Activated CD4-positive, alpha-beta T cell treated with anti-CD3 and anti-CD28 coated beads for 36 hours (primary cell): ENCODE data around the gene CDRT4. TPM values are rescaled to one million over a fixed set of nuclear protein-coding genes. Genes with fewer than 3 reads are reported as not detected.

Experiments
- ATAC-seq: fragments of 200-7000 bp; cut with Tn5 transposase; one replicate; pipeline ENCODE4 v1.10.0; 2021; ENCODE audit warnings: mild to moderate bottlenecking, moderate library complexity
- CTCF ChIA-PET: fragments of 350-600 bp; sonication (Branson Sonifier 250); formaldehyde crosslinking; loops from one replicate; lab custom pipeline; 2021; ENCODE audit warnings: antibody characterized with exemption; lab: Charles Lee
- POLR2A ChIA-PET: fragments of 350-600 bp; sonication (Branson Sonifier 250); formaldehyde crosslinking; loops from one replicate; lab custom pipeline; 2021; ENCODE audit warnings: antibody characterized with exemption, inconsistent platforms; lab: Charles Lee
- DNase-seq: peaks from one replicate; pipeline ENCODE4 v3.0.0-alpha.2; 2020
- H3K27ac Mint-ChIP-seq: one replicate; pipeline ENCODE4 v1.8.0; 2021; ENCODE audit warnings: mixed read lengths
- H3K27me3 Mint-ChIP-seq: one replicate; pipeline ENCODE4 v1.8.0; 2021; ENCODE audit warnings: mixed read lengths
- H3K36me3 Mint-ChIP-seq: one replicate; pipeline ENCODE4 v1.8.0; 2021; ENCODE audit warnings: low read depth, mixed read lengths
- H3K4me1 Mint-ChIP-seq: one replicate; pipeline ENCODE4 v1.8.0; 2021; ENCODE audit warnings: mixed read lengths
- H3K4me3 Mint-ChIP-seq: one replicate; pipeline ENCODE4 v1.8.0; 2021; ENCODE audit warnings: mild to moderate bottlenecking, moderate library complexity, mixed read lengths
- H3K9me3 Mint-ChIP-seq: one replicate; pipeline ENCODE4 v1.8.0; 2021; ENCODE audit warnings: low read depth, mixed read lengths
- intact Hi-C, 2 experiments: fragments of 100-400 bp; cut with DNase I in 1 of 2; cut with micrococcal nuclease in 1 of 2; formaldehyde crosslinking; loops; one replicate each; pipeline versions ENCODE4 v1.14.2 to v1.15.1; 2022 to 2024; cut with DNase I, micrococcal nuclease
- total RNA-seq, 2 experiments: library from RNA; stranded (reverse); gene quantifications; one replicate each; pipeline ENCODE4 v1.2.3, GENCODE V29; 2021

CDRT4 gene
- total RNA-seq, 2 experiments from 2014 or later: 1.9 to 3.6 TPM

GRCh38 chr17:15475631-15476354 is 8.4 kb upstream of the CDRT4 start:
- H3K9me3 Mint-ChIP-seq: no peaks in the 10 kb centered on the region
- H3K27me3 Mint-ChIP-seq: no peaks in the 10 kb centered on the region
- ChIA-PET POLR2A (no interaction called here), CTCF (interaction anchor here (0.6 to 2.3 kb wide), 3 partner anchors 26 to 1880 kb away, joined by 3 to 5 read pairs (median 4); no protein-coding TSS in a partner anchor)
- ATAC-seq (no peak), DNase-seq (no peak)
- intact Hi-C loops: no loop called here
- no peak overlapping the region for H3K27ac Mint-ChIP-seq
- no peaks in the 10 kb centered on the region for H3K4me1 Mint-ChIP-seq
- no peak overlapping the region for H3K4me3 Mint-ChIP-seq
- no peaks in the 10 kb centered on the region for H3K36me3 Mint-ChIP-seq

GRCh38 chr17:15472891-15473290 is 5.5 kb upstream of the CDRT4 start:
- intact Hi-C loops: no loop called here
- H3K4me3 Mint-ChIP-seq: no peak overlapping the region
- CTCF ChIA-PET: no interaction called here

GRCh38 chr17:15470536-15470935 is 3.1 kb upstream of the CDRT4 start:
- CTCF ChIA-PET: no interaction called here

More at GRCh38 chr17:15472891-15473290, 5.5 kb upstream of the CDRT4 start:
- Mint-ChIP-seq H3K27me3 (no peaks in the 10 kb centered on the region), H3K27ac (no peak overlapping the region), H3K36me3 (no peaks in the 10 kb centered on the region), H3K4me1 (no peaks in the 10 kb centered on the region), H3K9me3 (no peaks in the 10 kb centered on the region)
- POLR2A ChIA-PET: no interaction called here
- DNase-seq: no peak
- no peak for ATAC-seq

GRCh38 chr17:15469260-15469659 is 1.8 kb upstream of the CDRT4 start:
- Mint-ChIP-seq H3K4me3 (no peak overlapping the region), H3K36me3 (no peaks in the 10 kb centered on the region), H3K27me3 (no peaks in the 10 kb centered on the region), H3K27ac (no peak overlapping the region), H3K4me1 (no peaks in the 10 kb centered on the region), H3K9me3 (no peaks in the 10 kb centered on the region)
- ATAC-seq (no peak), DNase-seq (no peak)
- ChIA-PET CTCF (no interaction called here), POLR2A (no interaction called here)
- intact Hi-C loops: no loop called here

More at GRCh38 chr17:15470536-15470935, 3.1 kb upstream of the CDRT4 start:
- no peaks in the 10 kb centered on the region for H3K9me3 Mint-ChIP-seq
- no peaks in the 10 kb centered on the region for H3K36me3 Mint-ChIP-seq
- no peaks in the 10 kb centered on the region for H3K27me3 Mint-ChIP-seq
- no peaks in the 10 kb centered on the region for H3K4me1 Mint-ChIP-seq
- no peak overlapping the region for H3K4me3 Mint-ChIP-seq
- ATAC-seq (no peak), DNase-seq (no peak)
- H3K27ac Mint-ChIP-seq: no peak overlapping the region
- POLR2A ChIA-PET: no interaction called here
- intact Hi-C loops: no loop called here

- ChIA-PET CTCF (no interaction called here), POLR2A (no interaction called here)
- DNase-seq: no peak
- intact Hi-C loops: no loop called here
- no peak for ATAC-seq
- no peaks in the 10 kb centered on the region for H3K4me1 Mint-ChIP-seq
- H3K27me3 Mint-ChIP-seq: no peaks in the 10 kb centered on the region
- H3K27ac Mint-ChIP-seq: no peak overlapping the region
- H3K9me3 Mint-ChIP-seq: no peaks in the 10 kb centered on the region
- no peak overlapping the region for H3K4me3 Mint-ChIP-seq
- no peaks in the 10 kb centered on the region for H3K36me3 Mint-ChIP-seq
Measured at GRCh38 chr17:15468126-15468525, 705 bp upstream of the CDRT4 start.

GRCh38 chr17:15466131-15466530 is 1.3 kb downstream of the CDRT4 start:
- CTCF ChIA-PET: interaction anchor here (1.5 kb wide), 1 partner anchor 16 kb away, joined by 3 read pairs; no protein-coding TSS in a partner anchor
- no peaks in the 10 kb centered on the region for H3K4me1 Mint-ChIP-seq
- no peaks in the 10 kb centered on the region for H3K27me3 Mint-ChIP-seq
- H3K9me3 Mint-ChIP-seq: peaks cover 4% of the 10 kb centered on the region
- H3K36me3 Mint-ChIP-seq: peaks cover 5% of the 10 kb centered on the region
- intact Hi-C loops: no loop called here
- ATAC-seq (no peak), DNase-seq (no peak)
- no peak overlapping the region for H3K27ac Mint-ChIP-seq
- H3K4me3 Mint-ChIP-seq: no peak overlapping the region
- POLR2A ChIA-PET: interaction anchor here (0.6 kb wide), 1 partner anchor 12 kb away, joined by 3 read pairs; no protein-coding TSS in a partner anchor

- Mint-ChIP-seq H3K4me1 (no peaks in the 10 kb centered on the region), H3K4me3 (no peak overlapping the region), H3K27ac (no peak overlapping the region), H3K9me3 (peaks cover 4% of the 10 kb centered on the region), H3K36me3 (peaks cover 5% of the 10 kb centered on the region), H3K27me3 (no peaks in the 10 kb centered on the region)
- ChIA-PET POLR2A (no interaction called here), CTCF (no interaction called here)
- intact Hi-C loops: no loop called here
- DNase-seq (no peak), ATAC-seq (no peak)
Measured at GRCh38 chr17:15465045-15465701, 2.2 kb downstream of the CDRT4 start.

- intact Hi-C loops: no loop called here
- no peak for DNase-seq
- Mint-ChIP-seq H3K27me3 (no peaks in the 10 kb centered on the region), H3K36me3 (peaks cover 10% of the 10 kb centered on the region), H3K27ac (no peak overlapping the region), H3K9me3 (peaks cover 4% of the 10 kb centered on the region), H3K4me3 (no peak overlapping the region), H3K4me1 (no peaks in the 10 kb centered on the region)
- ATAC-seq: no peak
- POLR2A ChIA-PET: no interaction called here
- CTCF ChIA-PET: interaction anchor here (0.7 kb wide), 1 partner anchor 39 kb away, joined by 3 read pairs; no protein-coding TSS in a partner anchor
Measured at GRCh38 chr17:15464231-15464985, 3.0 kb downstream of the CDRT4 start.

- no peak for ATAC-seq
- DNase-seq: no peak
- Mint-ChIP-seq H3K4me1 (no peaks in the 10 kb centered on the region), H3K36me3 (peaks cover 10% of the 10 kb centered on the region), H3K27ac (no peak overlapping the region), H3K9me3 (peaks cover 4% of the 10 kb centered on the region), H3K4me3 (no peak overlapping the region), H3K27me3 (no peaks in the 10 kb centered on the region)
- ChIA-PET CTCF (no interaction called here), POLR2A (no interaction called here)
- intact Hi-C loops: no loop called here
Measured at GRCh38 chr17:15462976-15463772, 4.2 kb downstream of the CDRT4 start.

- Mint-ChIP-seq H3K4me3 (no peak overlapping the region), H3K36me3 (peaks cover 17% of the 10 kb centered on the region), H3K27ac (no peak overlapping the region), H3K9me3 (peaks cover 6% of the 10 kb centered on the region), H3K4me1 (no peaks in the 10 kb centered on the region), H3K27me3 (no peaks in the 10 kb centered on the region)
- intact Hi-C loops: no loop called here
- ChIA-PET POLR2A (interaction anchor here (0.6 kb wide), 1 partner anchor 146 kb away, joined by 4 read pairs; no protein-coding TSS in a partner anchor), CTCF (interaction anchor here (0.7 kb wide), 1 partner anchor 16 kb away, joined by 3 read pairs; no protein-coding TSS in a partner anchor)
- no peak for DNase-seq
- ATAC-seq: no peak
Measured at GRCh38 chr17:15457723-15458094, 9.7 kb downstream of the CDRT4 start.
